ENCODE measurements around the gene TRAF3IP1. TPM values are rescaled to one million over a fixed set of nuclear protein-coding genes. Genes with fewer than 3 reads are reported as not detected.

TRAF3IP1 gene
- total and polyA plus RNA-seq, 4 donors: 4.0 to 9.1 (median 4.6) TPM

DNA sequence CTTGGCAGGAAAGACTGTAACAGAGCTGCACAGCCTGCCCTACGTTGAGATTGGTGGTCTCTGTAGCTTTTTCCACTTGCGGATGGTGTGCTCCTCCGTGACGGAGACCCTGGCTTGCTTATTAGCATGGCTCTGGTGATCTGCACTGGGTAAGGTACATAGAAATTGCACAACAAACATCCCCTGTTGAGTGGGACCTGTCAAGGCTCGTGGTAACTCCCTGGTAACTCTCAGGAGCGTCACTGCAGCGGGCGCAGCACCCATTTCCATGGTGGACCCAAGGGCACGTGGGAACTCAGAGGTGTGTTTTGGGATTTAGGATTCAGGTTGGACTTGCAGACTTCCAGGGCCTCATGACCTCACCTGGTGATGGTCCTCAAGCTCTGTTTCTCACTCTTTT, 1.1 kb downstream of the TRAF3IP1 start:
- H3K4me3 ChIP-seq (ENCODE audit: low read depth in 1 of 3, low read length in 3 of 3): peak overlapping the region in 1 of 3 donors; percentile 97
- peak overlapping the region in 1 of 2 donors; percentile 81 for H3K9ac ChIP-seq (ENCODE audit: low read depth in 1 of 2, low read length in 2 of 2)
- no peaks in the 10 kb centered on the region for H3K27me3 ChIP-seq (ENCODE audit: control insufficient read depth in 4 of 4, insufficient read depth in 4 of 4, low read length in 3 of 4)
- peaks cover 0 to 2% (median 0%) of the 10 kb centered on the region in 4 donors for H3K36me3 ChIP-seq (ENCODE audit: control insufficient read depth in 4 of 4, insufficient read depth in 3 of 4, low read depth in 1 of 4, low read length in 3 of 4)
- no peak for TF ChIP-seq YY1 (IDR thresholded peaks at IDR 0.05)
- no peak for TF ChIP-seq GABPA (IDR thresholded peaks at IDR 0.05 in 1 of 2, conservative IDR thresholded peaks at IDR 0.05 in 1 of 2)
- TF ChIP-seq, protein P1, sequence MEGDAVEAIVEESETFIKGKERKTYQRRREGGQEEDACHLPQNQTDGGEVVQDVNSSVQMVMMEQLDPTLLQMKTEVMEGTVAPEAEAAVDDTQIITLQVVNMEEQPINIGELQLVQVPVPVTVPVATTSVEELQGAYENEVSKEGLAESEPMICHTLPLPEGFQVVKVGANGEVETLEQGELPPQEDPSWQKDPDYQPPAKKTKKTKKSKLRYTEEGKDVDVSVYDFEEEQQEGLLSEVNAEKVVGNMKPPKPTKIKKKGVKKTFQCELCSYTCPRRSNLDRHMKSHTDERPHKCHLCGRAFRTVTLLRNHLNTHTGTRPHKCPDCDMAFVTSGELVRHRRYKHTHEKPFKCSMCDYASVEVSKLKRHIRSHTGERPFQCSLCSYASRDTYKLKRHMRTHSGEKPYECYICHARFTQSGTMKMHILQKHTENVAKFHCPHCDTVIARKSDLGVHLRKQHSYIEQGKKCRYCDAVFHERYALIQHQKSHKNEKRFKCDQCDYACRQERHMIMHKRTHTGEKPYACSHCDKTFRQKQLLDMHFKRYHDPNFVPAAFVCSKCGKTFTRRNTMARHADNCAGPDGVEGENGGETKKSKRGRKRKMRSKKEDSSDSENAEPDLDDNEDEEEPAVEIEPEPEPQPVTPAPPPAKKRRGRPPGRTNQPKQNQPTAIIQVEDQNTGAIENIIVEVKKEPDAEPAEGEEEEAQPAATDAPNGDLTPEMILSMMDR (IDR thresholded peaks at IDR 0.05; ENCODE audit: low read depth, low read length, missing input control): no peak
- TF ChIP-seq, protein P2, sequence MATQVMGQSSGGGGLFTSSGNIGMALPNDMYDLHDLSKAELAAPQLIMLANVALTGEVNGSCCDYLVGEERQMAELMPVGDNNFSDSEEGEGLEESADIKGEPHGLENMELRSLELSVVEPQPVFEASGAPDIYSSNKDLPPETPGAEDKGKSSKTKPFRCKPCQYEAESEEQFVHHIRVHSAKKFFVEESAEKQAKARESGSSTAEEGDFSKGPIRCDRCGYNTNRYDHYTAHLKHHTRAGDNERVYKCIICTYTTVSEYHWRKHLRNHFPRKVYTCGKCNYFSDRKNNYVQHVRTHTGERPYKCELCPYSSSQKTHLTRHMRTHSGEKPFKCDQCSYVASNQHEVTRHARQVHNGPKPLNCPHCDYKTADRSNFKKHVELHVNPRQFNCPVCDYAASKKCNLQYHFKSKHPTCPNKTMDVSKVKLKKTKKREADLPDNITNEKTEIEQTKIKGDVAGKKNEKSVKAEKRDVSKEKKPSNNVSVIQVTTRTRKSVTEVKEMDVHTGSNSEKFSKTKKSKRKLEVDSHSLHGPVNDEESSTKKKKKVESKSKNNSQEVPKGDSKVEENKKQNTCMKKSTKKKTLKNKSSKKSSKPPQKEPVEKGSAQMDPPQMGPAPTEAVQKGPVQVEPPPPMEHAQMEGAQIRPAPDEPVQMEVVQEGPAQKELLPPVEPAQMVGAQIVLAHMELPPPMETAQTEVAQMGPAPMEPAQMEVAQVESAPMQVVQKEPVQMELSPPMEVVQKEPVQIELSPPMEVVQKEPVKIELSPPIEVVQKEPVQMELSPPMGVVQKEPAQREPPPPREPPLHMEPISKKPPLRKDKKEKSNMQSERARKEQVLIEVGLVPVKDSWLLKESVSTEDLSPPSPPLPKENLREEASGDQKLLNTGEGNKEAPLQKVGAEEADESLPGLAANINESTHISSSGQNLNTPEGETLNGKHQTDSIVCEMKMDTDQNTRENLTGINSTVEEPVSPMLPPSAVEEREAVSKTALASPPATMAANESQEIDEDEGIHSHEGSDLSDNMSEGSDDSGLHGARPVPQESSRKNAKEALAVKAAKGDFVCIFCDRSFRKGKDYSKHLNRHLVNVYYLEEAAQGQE (IDR thresholded peaks at IDR 0.05): no peak
- TF ChIP-seq FOXA2 (IDR thresholded peaks at IDR 0.05): no peak
- TF ChIP-seq TAF1 (conservative IDR thresholded peaks at IDR 0.05): no peak
- no peak for TF ChIP-seq NR2F2 (IDR thresholded peaks at IDR 0.05)
- TF ChIP-seq, protein P3, sequence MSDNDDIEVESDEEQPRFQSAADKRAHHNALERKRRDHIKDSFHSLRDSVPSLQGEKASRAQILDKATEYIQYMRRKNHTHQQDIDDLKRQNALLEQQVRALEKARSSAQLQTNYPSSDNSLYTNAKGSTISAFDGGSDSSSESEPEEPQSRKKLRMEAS (IDR thresholded peaks at IDR 0.05): no peak
- TF ChIP-seq, protein P4, sequence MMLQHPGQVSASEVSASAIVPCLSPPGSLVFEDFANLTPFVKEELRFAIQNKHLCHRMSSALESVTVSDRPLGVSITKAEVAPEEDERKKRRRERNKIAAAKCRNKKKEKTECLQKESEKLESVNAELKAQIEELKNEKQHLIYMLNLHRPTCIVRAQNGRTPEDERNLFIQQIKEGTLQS (IDR thresholded peaks at IDR 0.05): no peak
- TF ChIP-seq FOXA1 (IDR thresholded peaks at IDR 0.05): no peak
- TF ChIP-seq HNF4A (conservative IDR thresholded peaks at IDR 0.05): no peak
- TF ChIP-seq RXRA (IDR thresholded peaks at IDR 0.05): no peak
- H3K4me1 ChIP-seq (ENCODE audit: control insufficient read depth in 4 of 4, insufficient read depth in 4 of 4, low read length in 3 of 4): peaks cover 0 to 19% (median 12%) of the 10 kb centered on the region in 4 donors
- 64% methylated on average over 9 of the region's 9 CpGs for WGBS
- H3K9me3 ChIP-seq (ENCODE audit: control insufficient read depth in 4 of 4, low read length in 3 of 4): no peaks in the 10 kb centered on the region
- no peak for DNase-seq (ENCODE audit: low spot score)
- no peak overlapping the region for H3K27ac ChIP-seq (ENCODE audit: low read depth in 1 of 2, low read length in 2 of 2)

DNA sequence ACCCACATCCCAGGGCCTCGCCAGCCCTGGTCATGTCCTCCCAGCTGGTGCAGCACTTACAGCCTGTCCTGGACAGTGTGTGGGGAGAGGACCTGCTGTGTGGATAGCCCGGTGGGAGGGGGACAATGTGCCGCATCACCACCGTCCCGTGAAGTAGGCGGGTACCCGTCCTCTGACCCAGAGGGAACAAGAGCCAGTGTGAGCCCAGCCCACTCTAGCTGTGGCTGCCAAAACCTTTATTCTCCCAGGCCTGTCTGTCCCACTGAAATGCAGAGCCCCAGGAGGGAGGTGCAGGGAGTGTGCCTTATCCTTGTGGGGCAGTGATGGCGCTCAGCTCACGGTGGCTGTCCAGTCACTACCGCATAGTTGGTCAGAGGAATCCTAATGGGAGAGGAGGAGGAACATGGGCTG, 1.7 kb downstream of the TRAF3IP1 start:
- Histone ChIP-seq H3K9ac (ENCODE audit: low read depth in 1 of 2, low read length in 2 of 2) (no peak overlapping the region), H3K36me3 (ENCODE audit: control insufficient read depth in 4 of 4, insufficient read depth in 3 of 4, low read depth in 1 of 4, low read length in 3 of 4) (peaks cover 0 to 6% (median under 1%) of the 10 kb centered on the region in 4 donors), H3K4me3 (ENCODE audit: low read depth in 1 of 3, low read length in 3 of 3) (no peak overlapping the region), H3K27me3 (ENCODE audit: control insufficient read depth in 4 of 4, insufficient read depth in 4 of 4, low read length in 3 of 4) (no peaks in the 10 kb centered on the region), H3K27ac (ENCODE audit: low read depth in 1 of 2, low read length in 2 of 2) (no peak overlapping the region), H3K9me3 (ENCODE audit: control insufficient read depth in 4 of 4, low read length in 3 of 4) (no peaks in the 10 kb centered on the region), H3K4me1 (ENCODE audit: control insufficient read depth in 4 of 4, insufficient read depth in 4 of 4, low read length in 3 of 4) (peaks cover 0 to 19% (median 12%) of the 10 kb centered on the region in 4 donors)
- 91% methylated on average over 10 of the region's 10 CpGs for WGBS
- TF ChIP-seq EGR1 (IDR thresholded peaks at IDR 0.05; ENCODE audit: low read depth in 2 of 2) (no peak), SP1 (IDR thresholded peaks at IDR 0.05) (no peak), FOXA1 (IDR thresholded peaks at IDR 0.05) (no peak), NR2F2 (IDR thresholded peaks at IDR 0.05) (no peak), FOXA2 (IDR thresholded peaks at IDR 0.05) (no peak), GABPA (IDR thresholded peaks at IDR 0.05 in 1 of 2, conservative IDR thresholded peaks at IDR 0.05 in 1 of 2) (no peak), HNF4A (conservative IDR thresholded peaks at IDR 0.05) (no peak), HNF4G (IDR thresholded peaks at IDR 0.05) (no peak), RXRA (IDR thresholded peaks at IDR 0.05) (no peak), JUND (IDR thresholded peaks at IDR 0.05) (no peak)
- TF ChIP-seq, protein P1 (IDR thresholded peaks at IDR 0.05; ENCODE audit: low read depth, low read length, missing input control): no peak
- TF ChIP-seq, protein P5, sequence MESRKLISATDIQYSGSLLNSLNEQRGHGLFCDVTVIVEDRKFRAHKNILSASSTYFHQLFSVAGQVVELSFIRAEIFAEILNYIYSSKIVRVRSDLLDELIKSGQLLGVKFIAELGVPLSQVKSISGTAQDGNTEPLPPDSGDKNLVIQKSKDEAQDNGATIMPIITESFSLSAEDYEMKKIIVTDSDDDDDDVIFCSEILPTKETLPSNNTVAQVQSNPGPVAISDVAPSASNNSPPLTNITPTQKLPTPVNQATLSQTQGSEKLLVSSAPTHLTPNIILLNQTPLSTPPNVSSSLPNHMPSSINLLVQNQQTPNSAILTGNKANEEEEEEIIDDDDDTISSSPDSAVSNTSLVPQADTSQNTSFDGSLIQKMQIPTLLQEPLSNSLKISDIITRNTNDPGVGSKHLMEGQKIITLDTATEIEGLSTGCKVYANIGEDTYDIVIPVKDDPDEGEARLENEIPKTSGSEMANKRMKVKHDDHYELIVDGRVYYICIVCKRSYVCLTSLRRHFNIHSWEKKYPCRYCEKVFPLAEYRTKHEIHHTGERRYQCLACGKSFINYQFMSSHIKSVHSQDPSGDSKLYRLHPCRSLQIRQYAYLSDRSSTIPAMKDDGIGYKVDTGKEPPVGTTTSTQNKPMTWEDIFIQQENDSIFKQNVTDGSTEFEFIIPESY (IDR thresholded peaks at IDR 0.05): no peak
- TF ChIP-seq, protein P2 (IDR thresholded peaks at IDR 0.05): no peak
- TF ChIP-seq, protein P4 (IDR thresholded peaks at IDR 0.05): no peak
- no peak for DNase-seq (ENCODE audit: low spot score)

All from liver (tissue), 9 donors.